ENCODE data around the gene UNC5A. TPM values are rescaled to one million over a fixed set of nuclear protein-coding genes. Genes with fewer than 3 reads are reported as not detected.

UNC5A gene
- total and polyA plus RNA-seq, 8 donors: 0.09 to 3.6 (median 0.32) TPM

GRCh38 chr5:176773408-176774035 lies 36.8 kb upstream of the UNC5A start:
- TF ChIP-seq, protein P1, sequence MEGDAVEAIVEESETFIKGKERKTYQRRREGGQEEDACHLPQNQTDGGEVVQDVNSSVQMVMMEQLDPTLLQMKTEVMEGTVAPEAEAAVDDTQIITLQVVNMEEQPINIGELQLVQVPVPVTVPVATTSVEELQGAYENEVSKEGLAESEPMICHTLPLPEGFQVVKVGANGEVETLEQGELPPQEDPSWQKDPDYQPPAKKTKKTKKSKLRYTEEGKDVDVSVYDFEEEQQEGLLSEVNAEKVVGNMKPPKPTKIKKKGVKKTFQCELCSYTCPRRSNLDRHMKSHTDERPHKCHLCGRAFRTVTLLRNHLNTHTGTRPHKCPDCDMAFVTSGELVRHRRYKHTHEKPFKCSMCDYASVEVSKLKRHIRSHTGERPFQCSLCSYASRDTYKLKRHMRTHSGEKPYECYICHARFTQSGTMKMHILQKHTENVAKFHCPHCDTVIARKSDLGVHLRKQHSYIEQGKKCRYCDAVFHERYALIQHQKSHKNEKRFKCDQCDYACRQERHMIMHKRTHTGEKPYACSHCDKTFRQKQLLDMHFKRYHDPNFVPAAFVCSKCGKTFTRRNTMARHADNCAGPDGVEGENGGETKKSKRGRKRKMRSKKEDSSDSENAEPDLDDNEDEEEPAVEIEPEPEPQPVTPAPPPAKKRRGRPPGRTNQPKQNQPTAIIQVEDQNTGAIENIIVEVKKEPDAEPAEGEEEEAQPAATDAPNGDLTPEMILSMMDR (IDR thresholded peaks at IDR 0.05): no peak
- H3K4me3 ChIP-seq: no peak overlapping the region
- WGBS, 2 donors: 69 to 70% methylated on average over 16 of the region's 16 CpGs
- no peak for ATAC-seq
- no peaks in the 10 kb centered on the region for H3K4me1 ChIP-seq
- H3K36me3 ChIP-seq: no peaks in the 10 kb centered on the region
- peak in 1 of 6 donors; percentile 22 for DNase-seq
- no peak for FAIRE-seq
- H3K27me3 ChIP-seq: no peaks in the 10 kb centered on the region
- H3K9me3 ChIP-seq: no peaks in the 10 kb centered on the region
- intact Hi-C loops (cut with DNase I): no loop called here
- no peak overlapping the region for H3K27ac ChIP-seq

GRCh38 chr5:176774216-176775171 lies 35.9 kb upstream of the UNC5A start:
- H3K27me3 ChIP-seq: no peaks in the 10 kb centered on the region
- ATAC-seq (no peak), DNase-seq (peak in 1 of 6 donors; percentile 29), FAIRE-seq (no peak)
- no peaks in the 10 kb centered on the region for H3K9me3 ChIP-seq
- H3K4me3 ChIP-seq: no peak overlapping the region
- intact Hi-C loops (cut with DNase I): no loop called here
- H3K36me3 ChIP-seq: no peaks in the 10 kb centered on the region
- no peaks in the 10 kb centered on the region for H3K4me1 ChIP-seq
- no peak overlapping the region for H3K27ac ChIP-seq
- 20 to 27% methylated on average over 24 of the region's 24 CpGs for WGBS, 2 donors
- TF ChIP-seq, protein P1 (IDR thresholded peaks at IDR 0.05): no peak

- Histone ChIP-seq H3K27ac (no peak overlapping the region), H3K36me3 (no peaks in the 10 kb centered on the region), H3K27me3 (no peaks in the 10 kb centered on the region), H3K9me3 (no peaks in the 10 kb centered on the region), H3K4me1 (no peaks in the 10 kb centered on the region), H3K4me3 (no peak overlapping the region)
- FAIRE-seq (no peak), ATAC-seq (no peak), DNase-seq (no peak)
- TF ChIP-seq, protein P1 (IDR thresholded peaks at IDR 0.05): no peak
- intact Hi-C loops (cut with DNase I): no loop called here
- 47 to 59% methylated on average over 7 of the region's 7 CpGs for WGBS, 2 donors
These were observed 35.0 kb upstream of the UNC5A start for GRCh38 chr5:176775409-176775808.

- Histone ChIP-seq H3K36me3 (no peaks in the 10 kb centered on the region), H3K4me1 (no peaks in the 10 kb centered on the region), H3K4me3 (no peak overlapping the region), H3K9me3 (no peaks in the 10 kb centered on the region), H3K27me3 (no peaks in the 10 kb centered on the region), H3K27ac (no peak overlapping the region)
- TF ChIP-seq, protein P1 (IDR thresholded peaks at IDR 0.05): no peak
- WGBS, 2 donors: 51 to 63% methylated on average over 21 of the region's 21 CpGs
- DNase-seq (peak in 1 of 6 donors; percentile 14), FAIRE-seq (no peak), ATAC-seq (no peak)
- intact Hi-C loops (cut with DNase I): no loop called here
These were observed 34.1 kb upstream of the UNC5A start for GRCh38 chr5:176776141-176776865.

All from pancreas (tissue), 10 donors.